Loucy (cell line): ENCODE results near the gene ACP6.
A peak's percentile ranks its signal among the peaks of the same experiment; 100 is the strongest.

ENCODE experiments used
- H2AFZ ChIP-seq: fragments of 200-600 bp; sonication (generic); 2 replicates; pipeline ENCODE4 v1.6.0; 2016; ENCODE audit warnings: antibody characterized with exemption, mild to moderate bottlenecking, low read length, moderate library complexity
- H3F3A ChIP-seq: fragments of 200-600 bp; 2 replicates; pipeline ENCODE4 v1.6.0; 2016; ENCODE audit warnings: antibody characterized with exemption, low read depth, mild to moderate bottlenecking
- H3K27me3 ChIP-seq: fragments of 200-600 bp; sonication (generic); 2 replicates; pipeline ENCODE4 v1.6.1; 2014; ENCODE audit warnings: low read length, mild to moderate bottlenecking; ENCODE audit not compliant: insufficient read depth, poor library complexity, severe bottlenecking
- H3K36me3 ChIP-seq: fragments of 200-600 bp; sonication (generic); 2 replicates; pipeline ENCODE4 v1.6.1; 2016; ENCODE audit warnings: low read length; ENCODE audit not compliant: insufficient read depth
- H3K4me1 ChIP-seq: fragments of 200-600 bp; sonication (generic); 2 replicates; pipeline ENCODE4 v1.5.1; 2014; ENCODE audit warnings: low read length, mild to moderate bottlenecking; ENCODE audit not compliant: insufficient read depth, poor library complexity, severe bottlenecking
- H3K4me2 ChIP-seq: fragments of 200-600 bp; sonication (generic); 2 replicates; pipeline ENCODE4 v1.6.0; 2014; ENCODE audit warnings: antibody characterized with exemption, low read length, low read depth, mild to moderate bottlenecking; ENCODE audit not compliant: poor library complexity, severe bottlenecking
- H3K4me3 ChIP-seq: fragments of 200-600 bp; sonication (generic); 2 replicates; pipeline ENCODE4 v1.5.1; 2014; ENCODE audit warnings: low read length, mild to moderate bottlenecking, mixed read lengths; ENCODE audit not compliant: poor library complexity, severe bottlenecking
- H3K79me2 ChIP-seq: fragments of 200-600 bp; sonication (generic); 2 replicates; pipeline ENCODE4 v1.6.1; 2014; ENCODE audit warnings: low read length; ENCODE audit not compliant: insufficient read depth
- H3K9ac ChIP-seq: fragments of 200-600 bp; sonication (generic); 2 replicates; pipeline ENCODE4 v1.6.0; 2014; ENCODE audit warnings: mild to moderate bottlenecking, low read depth, low read length, moderate library complexity; ENCODE audit not compliant: poor library complexity, severe bottlenecking
- H3K9me2 ChIP-seq: fragments of 200-600 bp; sonication (generic); replicated peaks from 2 replicates; pipeline ENCODE4 v1.6.1; 2016; ENCODE audit warnings: low read depth, low read length, mixed read lengths
- H3K9me3 ChIP-seq: fragments of 200-600 bp; sonication (generic); 2 replicates; pipeline ENCODE4 v1.6.1; 2014; ENCODE audit warnings: mild to moderate bottlenecking, antibody characterized with exemption, low read length, low read depth; ENCODE audit not compliant: insufficient read depth
- H4K20me1 ChIP-seq: fragments of 200-600 bp; sonication (generic); 2 replicates; pipeline ENCODE4 v1.6.0; 2014; ENCODE audit warnings: antibody characterized with exemption, low read length, mild to moderate bottlenecking; ENCODE audit not compliant: insufficient read depth, poor library complexity, severe bottlenecking
- CTCF ChIP-seq: fragments of 200-600 bp; sonication (generic); conservative IDR thresholded peaks from 2 replicates; pipeline ENCODE4 v1.5.1; 2014; ENCODE audit warnings: mild to moderate bottlenecking, antibody characterized with exemption, low read length
- EZH2phosphoT487 ChIP-seq: fragments of 200-600 bp; IDR thresholded peaks from 2 replicates; pipeline ENCODE4 v1.6.1; 2018; ENCODE audit warnings: antibody characterized with exemption, mild to moderate bottlenecking, moderate library complexity, borderline replicate concordance

Gene ACP6

GRCh38 chr1:147669469-147670318 lies 630 bp downstream of the ACP6 start:
- no peaks in the 10 kb centered on the region for H3K9me2 ChIP-seq
- peaks cover 23% of the 10 kb centered on the region for H3K4me1 ChIP-seq
- no peaks in the 10 kb centered on the region for H3K9me3 ChIP-seq
- H3K4me2 ChIP-seq, result peak overlapping the region; percentile 82
- no peaks in the 10 kb centered on the region for H3F3A ChIP-seq
- no peaks in the 10 kb centered on the region for H3K36me3 ChIP-seq
- peak overlapping the region; percentile 74 for H3K9ac ChIP-seq
- H3K27me3 ChIP-seq, result no peaks in the 10 kb centered on the region
- peak overlapping the region; percentile 88 for H2AFZ ChIP-seq
- peak overlapping the region; percentile 86 for H3K4me3 ChIP-seq
- peaks cover 4% of the 10 kb centered on the region for H4K20me1 ChIP-seq
- TF ChIP-seq EZH2phosphoT487 (no peak), CTCF (no peak)
- H3K79me2 ChIP-seq, result peaks cover 18% of the 10 kb centered on the region

- H3F3A ChIP-seq, result no peaks in the 10 kb centered on the region
- H3K4me1 ChIP-seq, result peaks cover 31% of the 10 kb centered on the region
- peaks cover 4% of the 10 kb centered on the region for H4K20me1 ChIP-seq
- H3K9me3 ChIP-seq, result no peaks in the 10 kb centered on the region
- peak overlapping the region; percentile 2 for H3K4me2 ChIP-seq
- H3K27me3 ChIP-seq, result no peaks in the 10 kb centered on the region
- no peaks in the 10 kb centered on the region for H3K9me2 ChIP-seq
- TF ChIP-seq EZH2phosphoT487 (no peak), CTCF (peak; percentile 52)
- no peak overlapping the region for H3K4me3 ChIP-seq
- H3K9ac ChIP-seq, result no peak overlapping the region
- H3K36me3 ChIP-seq, result no peaks in the 10 kb centered on the region
- peaks cover 18% of the 10 kb centered on the region for H3K79me2 ChIP-seq
- no peak overlapping the region for H2AFZ ChIP-seq
These were observed 4.8 kb downstream of the ACP6 start for GRCh38 chr1:147665521-147665920.

- TF ChIP-seq CTCF (no peak), EZH2phosphoT487 (no peak)
- H2AFZ ChIP-seq, result no peak overlapping the region
- H3K9ac ChIP-seq, result no peak overlapping the region
- H3K79me2 ChIP-seq, result peaks cover 14% of the 10 kb centered on the region
- H3K9me3 ChIP-seq, result no peaks in the 10 kb centered on the region
- H3K4me2 ChIP-seq, result peak overlapping the region; percentile 7
- peaks cover 29% of the 10 kb centered on the region for H3K4me1 ChIP-seq
- no peaks in the 10 kb centered on the region for H3K27me3 ChIP-seq
- no peak overlapping the region for H3K4me3 ChIP-seq
- H4K20me1 ChIP-seq, result peaks cover 4% of the 10 kb centered on the region
- H3K36me3 ChIP-seq, result no peaks in the 10 kb centered on the region
- no peaks in the 10 kb centered on the region for H3F3A ChIP-seq
- H3K9me2 ChIP-seq, result no peaks in the 10 kb centered on the region
These were observed 6.1 kb downstream of the ACP6 start for GRCh38 chr1:147664206-147664605.
